ENCODE results near the gene VCL. TPM values are rescaled to one million over a fixed set of nuclear protein-coding genes. Genes with fewer than 3 reads are reported as not detected.

Gene VCL
- total RNA-seq, 1 experiment from 2014 or later: 176 TPM

DNA sequence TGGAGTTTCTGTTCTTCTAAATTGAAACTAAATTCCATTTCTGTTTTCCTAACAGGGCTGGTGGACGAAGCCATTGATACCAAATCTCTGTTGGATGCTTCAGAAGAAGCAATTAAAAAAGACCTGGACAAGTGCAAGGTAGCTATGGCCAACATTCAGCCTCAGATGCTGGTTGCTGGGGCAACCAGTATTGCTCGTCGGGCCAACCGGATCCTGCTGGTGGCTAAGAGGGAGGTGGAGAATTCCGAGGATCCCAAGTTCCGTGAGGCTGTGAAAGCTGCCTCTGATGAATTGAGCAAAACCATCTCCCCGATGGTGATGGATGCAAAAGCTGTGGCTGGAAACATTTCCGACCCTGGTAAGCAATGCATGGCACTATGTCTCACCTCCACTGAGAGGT lies 107.1 kb downstream of the VCL start:
- Histone ChIP-seq H3K36me3 (ENCODE audit: insufficient read depth, low read length, poor library complexity, severe bottlenecking) (peaks cover 88% of the 10 kb centered on the region), H3K27ac (ENCODE audit: low read depth, low read length, poor library complexity, severe bottlenecking) (no peak overlapping the region), H3K4me3 (ENCODE audit: low read depth, low read length, poor library complexity, severe bottlenecking) (no peak overlapping the region), H3K27me3 (replicated peaks; ENCODE audit: insufficient read depth, low read depth, low read length, poor library complexity) (no peaks in the 10 kb centered on the region), H3K9me3 (ENCODE audit: low read depth, low read length, poor library complexity, severe bottlenecking) (no peaks in the 10 kb centered on the region), H3K4me1 (ENCODE audit: insufficient read depth, low read length, poor library complexity, severe bottlenecking) (no peaks in the 10 kb centered on the region)
- no peak for DNase-seq (ENCODE audit: low spot score)
- intact Hi-C loops (cut with micrococcal nuclease; ENCODE audit: unreplicated experiment): no loop called here
- POLR2A ChIA-PET (ENCODE audit: low non-redundant PET): interaction anchor here (0.6 kb wide), 1 partner anchor 113 kb away, joined by 4 read pairs; no protein-coding TSS in a partner anchor
- CTCF ChIA-PET: no interaction called here
- TF ChIP-seq EZH2 (IDR thresholded peaks at IDR 0.05; ENCODE audit: borderline replicate concordance, low read depth, low read length, poor library complexity, severe bottlenecking): no peak
- TF ChIP-seq, protein P1, sequence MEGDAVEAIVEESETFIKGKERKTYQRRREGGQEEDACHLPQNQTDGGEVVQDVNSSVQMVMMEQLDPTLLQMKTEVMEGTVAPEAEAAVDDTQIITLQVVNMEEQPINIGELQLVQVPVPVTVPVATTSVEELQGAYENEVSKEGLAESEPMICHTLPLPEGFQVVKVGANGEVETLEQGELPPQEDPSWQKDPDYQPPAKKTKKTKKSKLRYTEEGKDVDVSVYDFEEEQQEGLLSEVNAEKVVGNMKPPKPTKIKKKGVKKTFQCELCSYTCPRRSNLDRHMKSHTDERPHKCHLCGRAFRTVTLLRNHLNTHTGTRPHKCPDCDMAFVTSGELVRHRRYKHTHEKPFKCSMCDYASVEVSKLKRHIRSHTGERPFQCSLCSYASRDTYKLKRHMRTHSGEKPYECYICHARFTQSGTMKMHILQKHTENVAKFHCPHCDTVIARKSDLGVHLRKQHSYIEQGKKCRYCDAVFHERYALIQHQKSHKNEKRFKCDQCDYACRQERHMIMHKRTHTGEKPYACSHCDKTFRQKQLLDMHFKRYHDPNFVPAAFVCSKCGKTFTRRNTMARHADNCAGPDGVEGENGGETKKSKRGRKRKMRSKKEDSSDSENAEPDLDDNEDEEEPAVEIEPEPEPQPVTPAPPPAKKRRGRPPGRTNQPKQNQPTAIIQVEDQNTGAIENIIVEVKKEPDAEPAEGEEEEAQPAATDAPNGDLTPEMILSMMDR (conservative IDR thresholded peaks at IDR 0.05; ENCODE audit: low read depth, low read length): no peak
- BruUV-seq (replicated peaks): no TSS peak

DNA sequence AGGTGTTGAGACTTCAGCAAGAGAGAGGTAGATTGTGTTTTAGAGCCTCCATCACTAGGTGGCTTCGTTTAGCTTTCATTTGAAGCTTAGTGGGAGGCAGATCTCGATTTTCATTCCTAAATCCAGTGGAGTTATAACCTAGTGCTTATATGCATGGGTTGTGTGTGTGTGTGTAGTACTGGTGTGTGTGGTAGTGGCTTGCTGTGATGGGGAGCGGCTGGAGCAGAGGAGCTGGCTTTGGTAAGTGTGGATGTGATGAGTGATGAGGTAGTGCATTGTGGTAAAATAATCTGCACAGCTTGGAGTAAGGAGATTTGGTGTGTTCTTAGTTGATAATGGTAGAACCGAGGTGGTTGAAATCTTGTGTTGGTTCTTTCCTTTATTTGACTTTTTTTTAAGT lies 109.5 kb downstream of the VCL start:
- Histone ChIP-seq H3K27me3 (replicated peaks; ENCODE audit: insufficient read depth, low read depth, low read length, poor library complexity) (no peaks in the 10 kb centered on the region), H3K27ac (ENCODE audit: low read depth, low read length, poor library complexity, severe bottlenecking) (no peak overlapping the region), H3K4me1 (ENCODE audit: insufficient read depth, low read length, poor library complexity, severe bottlenecking) (no peaks in the 10 kb centered on the region), H3K4me3 (ENCODE audit: low read depth, low read length, poor library complexity, severe bottlenecking) (no peak overlapping the region), H3K9me3 (ENCODE audit: low read depth, low read length, poor library complexity, severe bottlenecking) (no peaks in the 10 kb centered on the region), H3K36me3 (ENCODE audit: insufficient read depth, low read length, poor library complexity, severe bottlenecking) (peaks cover 90% of the 10 kb centered on the region)
- ChIA-PET CTCF (no interaction called here), POLR2A (ENCODE audit: low non-redundant PET) (no interaction called here)
- intact Hi-C loops (cut with micrococcal nuclease; ENCODE audit: unreplicated experiment): no loop called here
- no TSS peak for BruUV-seq (replicated peaks)
- no peak for TF ChIP-seq EZH2 (IDR thresholded peaks at IDR 0.05; ENCODE audit: borderline replicate concordance, low read depth, low read length, poor library complexity, severe bottlenecking)
- TF ChIP-seq, protein P1 (conservative IDR thresholded peaks at IDR 0.05; ENCODE audit: low read depth, low read length): no peak
- DNase-seq (ENCODE audit: low spot score): no peak

DNA sequence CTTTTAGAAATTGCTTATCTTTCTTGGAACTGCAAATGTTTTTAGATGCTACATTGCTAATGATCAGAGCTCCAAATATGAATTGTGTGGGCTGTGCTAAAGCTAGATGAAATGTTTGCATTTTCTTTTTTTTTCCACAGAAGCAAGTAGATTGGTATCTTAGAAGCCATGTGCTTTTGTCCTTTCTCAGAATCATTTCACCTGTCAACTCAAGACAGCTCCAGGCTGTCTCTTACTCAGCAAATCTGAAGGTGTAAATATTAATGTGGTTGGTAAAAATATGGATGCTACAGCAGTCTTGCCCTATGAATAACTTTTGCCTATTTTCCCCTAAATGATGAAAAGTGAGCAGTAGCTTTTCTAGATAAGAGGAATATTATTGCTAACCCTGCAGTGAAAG lies 111.5 kb downstream of the VCL start:
- POLR2A ChIA-PET (ENCODE audit: low non-redundant PET): no interaction called here
- TF ChIP-seq EZH2 (IDR thresholded peaks at IDR 0.05; ENCODE audit: borderline replicate concordance, low read depth, low read length, poor library complexity, severe bottlenecking): no peak
- TF ChIP-seq, protein P1 (conservative IDR thresholded peaks at IDR 0.05; ENCODE audit: low read depth, low read length): no peak

More for the DNA sequence above, 111.5 kb downstream of the VCL start:
- H3K27me3 ChIP-seq (replicated peaks; ENCODE audit: insufficient read depth, low read depth, low read length, poor library complexity): no peaks in the 10 kb centered on the region
- CTCF ChIA-PET: no interaction called here
- H3K4me1 ChIP-seq (ENCODE audit: insufficient read depth, low read length, poor library complexity, severe bottlenecking): no peaks in the 10 kb centered on the region
- H3K9me3 ChIP-seq (ENCODE audit: low read depth, low read length, poor library complexity, severe bottlenecking): no peaks in the 10 kb centered on the region
- no peak overlapping the region for H3K27ac ChIP-seq (ENCODE audit: low read depth, low read length, poor library complexity, severe bottlenecking)
- no peak for DNase-seq (ENCODE audit: low spot score)
- no peak overlapping the region for H3K4me3 ChIP-seq (ENCODE audit: low read depth, low read length, poor library complexity, severe bottlenecking)
- intact Hi-C loops (cut with micrococcal nuclease; ENCODE audit: unreplicated experiment): no loop called here
- BruUV-seq (replicated peaks): no TSS peak
- H3K36me3 ChIP-seq (ENCODE audit: insufficient read depth, low read length, poor library complexity, severe bottlenecking): peaks cover 93% of the 10 kb centered on the region

Data from A673 (cell line).